Fibroblast of lung (primary cell): ENCODE results near the gene ANGPT4. TPM values are rescaled to one million over a fixed set of nuclear protein-coding genes. Genes with fewer than 3 reads are reported as not detected.
"Not testable (repeated sequence)": the region's sequence is repeated elsewhere in the genome, so short reads cannot be mapped to it uniquely, and the experiment has no call there.

Experiments
- DNase-seq, 2 donors: peaks; one replicate each; pipeline versions ENCODE4 v3.0.0 to v3.0.0-alpha.2; 2010; ENCODE audit warnings: low read depth in 2 of 2
- H2AFZ ChIP-seq: 2 replicates; pipeline ENCODE4 v1.5.1; 2012; ENCODE audit warnings: low read length, control low read depth, inconsistent platforms
- H3K27ac ChIP-seq: 2 replicates; pipeline ENCODE4 v1.5.1; 2011; ENCODE audit warnings: low read length, control low read depth; ENCODE audit not compliant: insufficient read depth
- H3K27me3 ChIP-seq: 2 replicates; pipeline ENCODE4 v1.5.1; 2011; ENCODE audit warnings: mild to moderate bottlenecking, low read length; ENCODE audit not compliant: control insufficient read depth, insufficient read depth
- H3K36me3 ChIP-seq: 2 replicates; pipeline ENCODE4 v1.5.1; 2011; ENCODE audit warnings: low read length; ENCODE audit not compliant: control insufficient read depth, insufficient read depth
- H3K4me1 ChIP-seq: 2 replicates; pipeline ENCODE4 v1.5.1; 2011; ENCODE audit warnings: low read length; ENCODE audit not compliant: control insufficient read depth, insufficient read depth; ENCODE audit errors: extremely low read depth
- H3K4me2 ChIP-seq: 2 replicates; pipeline ENCODE4 v1.5.1; 2011; ENCODE audit warnings: low read length, control low read depth; ENCODE audit not compliant: insufficient read depth; ENCODE audit errors: extremely low read depth
- H3K4me3 ChIP-seq, 4 experiments: fragments of 200-600 bp in 1 of 4; sonication (generic) in 1 of 4; replicated peaks in 1 of 4; 2 replicates each; pipeline ENCODE4 v1.5.1; 2011 to 2016; ENCODE audit warnings: low read length in 4 of 4, low read depth in 3 of 4, mild to moderate bottlenecking in 3 of 4, control low read depth in 2 of 4, inconsistent platforms in 1 of 4, mixed read lengths in 1 of 4; ENCODE audit not compliant: insufficient read depth in 1 of 4; ENCODE audit errors: control extremely low read depth in 1 of 4
- H3K79me2 ChIP-seq: 2 replicates; pipeline ENCODE4 v1.5.1; 2012; ENCODE audit warnings: mild to moderate bottlenecking, low read length, inconsistent platforms; ENCODE audit not compliant: control insufficient read depth, insufficient read depth
- H3K9ac ChIP-seq: 2 replicates; pipeline ENCODE4 v1.5.1; 2011; ENCODE audit warnings: mild to moderate bottlenecking, low read length, control low read depth; ENCODE audit not compliant: insufficient read depth
- H3K9me3 ChIP-seq: 2 replicates; pipeline ENCODE4 v1.5.1; 2012; ENCODE audit warnings: low read depth, low read length; ENCODE audit not compliant: control insufficient read depth, insufficient read depth
- H4K20me1 ChIP-seq: 2 replicates; pipeline ENCODE4 v1.5.1; 2011; ENCODE audit warnings: low read length; ENCODE audit not compliant: control insufficient read depth, insufficient read depth; ENCODE audit errors: extremely low read depth
- CTCF ChIP-seq, 2 donors: IDR thresholded peaks in 1 of 2; conservative IDR thresholded peaks in 1 of 2; 1 replicate in 1 of 2; 2 replicates in 1 of 2; pipeline ENCODE4 v1.5.1; 2011 to 2012; ENCODE audit warnings: low read length in 2 of 2, control low read depth in 1 of 2, inconsistent platforms in 1 of 2, low read depth in 1 of 2, mild to moderate bottlenecking in 1 of 2
- EZH2 ChIP-seq: IDR thresholded peaks from 2 replicates; pipeline ENCODE4 v1.5.1; 2012; ENCODE audit warnings: low read length, control low read depth, mild to moderate bottlenecking; ENCODE audit errors: missing control alignments
- polyA plus RNA-seq, 2 donors: library from polyadenylated mRNA; depleted of rRNA in 1 of 2; stranded (reverse) in 1 of 2; unstranded in 1 of 2; fragments of >200 nt; gene quantifications; 2 replicates each; pipeline ENCODE4 v1.2.1, GENCODE V29; 2011 to 2012; ENCODE audit warnings: missing spikeins in 1 of 2
- total RNA-seq: library from RNA; depleted of rRNA; stranded (reverse); fragments of >200 nt; gene quantifications from 2 replicates; pipeline ENCODE4 v1.2.1, GENCODE V29; 2014

Gene ANGPT4
- total and polyA plus RNA-seq, 2 donors (not counting 1 experiment from before 2014, with no cell fraction given): under 0.01 TPM; not detected in 1

- TF ChIP-seq EZH2 (no peak), CTCF (conservative IDR thresholded peaks at IDR 0.05 in 1 of 2, IDR thresholded peaks at IDR 0.05 in 1 of 2; ENCODE audit: low read depth in 1 of 2, low read length in 2 of 2) (no peak)
- no peak overlapping the region for H3K4me3 ChIP-seq
- no peaks in the 10 kb centered on the region for H3K27me3 ChIP-seq
- no peaks in the 10 kb centered on the region for H4K20me1 ChIP-seq
- peak overlapping the region; percentile 1 for H3K27ac ChIP-seq
- peak overlapping the region; percentile 58 for H3K4me2 ChIP-seq
- peak overlapping the region; percentile 43 for H2AFZ ChIP-seq
- H3K9ac ChIP-seq: no peak overlapping the region
- peaks cover 9% of the 10 kb centered on the region for H3K79me2 ChIP-seq
- no peaks in the 10 kb centered on the region for H3K9me3 ChIP-seq
- no peaks in the 10 kb centered on the region for H3K36me3 ChIP-seq
- DNase-seq: peak; percentile 23 to 51
- H3K4me1 ChIP-seq: no peaks in the 10 kb centered on the region
These were observed 86.1 kb downstream of the ANGPT4 start for GRCh38 chr20:830011-830521.

GRCh38 chr20:829551-829950 lies 86.6 kb downstream of the ANGPT4 start:
- Histone ChIP-seq H3K79me2 (peaks cover 5% of the 10 kb centered on the region), H3K27ac (peak overlapping the region; percentile 1), H3K4me1 (no peaks in the 10 kb centered on the region), H3K27me3 (no peaks in the 10 kb centered on the region), H3K9ac (no peak overlapping the region), H3K36me3 (no peaks in the 10 kb centered on the region), H2AFZ (no peak overlapping the region), H4K20me1 (no peaks in the 10 kb centered on the region), H3K9me3 (no peaks in the 10 kb centered on the region), H3K4me2 (no peak overlapping the region), H3K4me3 (no peak overlapping the region)
- no peak for TF ChIP-seq EZH2
- TF ChIP-seq CTCF (conservative IDR thresholded peaks at IDR 0.05 in 1 of 2, IDR thresholded peaks at IDR 0.05 in 1 of 2; ENCODE audit: low read depth in 1 of 2, low read length in 2 of 2): no peak
- peak in 1 of 2 donors; percentile 42 for DNase-seq

- Histone ChIP-seq H3K79me2 (no peaks in the 10 kb centered on the region), H3K4me2 (no peak overlapping the region), H3K4me3 (no peak overlapping the region), H3K27me3 (no peaks in the 10 kb centered on the region), H3K9me3 (no peaks in the 10 kb centered on the region), H4K20me1 (no peaks in the 10 kb centered on the region), H3K36me3 (no peaks in the 10 kb centered on the region), H3K4me1 (no peaks in the 10 kb centered on the region), H2AFZ (no peak overlapping the region), H3K27ac (peak overlapping the region; percentile 1), H3K9ac (no peak overlapping the region)
- no peak for DNase-seq
- TF ChIP-seq CTCF (conservative IDR thresholded peaks at IDR 0.05 in 1 of 2, IDR thresholded peaks at IDR 0.05 in 1 of 2; ENCODE audit: low read depth in 1 of 2, low read length in 2 of 2): no peak
- TF ChIP-seq EZH2: no peak
These were observed 87.1 kb downstream of the ANGPT4 start for GRCh38 chr20:828987-829386.

- H3K36me3 ChIP-seq, H3K79me2 ChIP-seq, H3K4me3 ChIP-seq, H2AFZ ChIP-seq, H3K9me3 ChIP-seq, H4K20me1 ChIP-seq, H3K4me2 ChIP-seq, H3K27ac ChIP-seq, DNase-seq, H3K27me3 ChIP-seq, H3K4me1 ChIP-seq, H3K9ac ChIP-seq: not testable (repeated sequence)
These were observed 88.2 kb downstream of the ANGPT4 start for GRCh38 chr20:827981-828380.
